MM.1S (cell line): ENCODE measurements around the gene FAM117B.

ENCODE experiments used
- CTCF ChIP-seq: fragments of 300-600 bp; sonication (generic); IDR thresholded peaks from 2 replicates; pipeline ENCODE4 v1.5.1; 2016; ENCODE audit warnings: antibody characterized with exemption, low read length, mixed read lengths
- EZH2 ChIP-seq: fragments of 300-600 bp; sonication (generic); optimal IDR thresholded peaks from 2 replicates; pipeline ENCODE3; 2017; ENCODE audit warnings: low read depth, mild to moderate bottlenecking, antibody characterized with exemption, low read length, mixed read lengths
- EZH2phosphoT487 ChIP-seq: fragments of 300-600 bp; sonication (generic); IDR thresholded peaks from 2 replicates; pipeline ENCODE4 v1.6.1; 2018; ENCODE audit warnings: antibody characterized with exemption, low read length

- TF ChIP-seq CTCF (no peak), EZH2phosphoT487 (no peak), EZH2 (no peak)
These were observed 179.5 kb downstream of the FAM117B start for GRCh38 chr2:202814226-202814625.
